BJ (cell line): ENCODE results near the gene CCNT2. TPM values are rescaled to one million over a fixed set of nuclear protein-coding genes. Genes with fewer than 3 reads are reported as not detected.
"Not testable (repeated sequence)": the region's sequence is repeated elsewhere in the genome, so short reads cannot be mapped to it uniquely, and the experiment has no call there.

Experiments used
- CTCF ChIA-PET: fragments of 350-600 bp; formaldehyde crosslinking; extraction: SDS; loops from one replicate; lab custom pipeline; 2021; ENCODE audit warnings: antibody characterized with exemption, inconsistent platforms; lab: Yijun Ruan, JAX
- POLR2A ChIA-PET: fragments of 300-600 bp; sonication (Branson Sonifier 250); formaldehyde crosslinking; extraction: SDS; loops from one replicate; lab custom pipeline; 2021; ENCODE audit warnings: antibody characterized with exemption; lab: Charles Lee
- DNase-seq: peaks from one replicate; pipeline ENCODE4 v3.0.0-alpha.2; 2011; ENCODE audit warnings: low read depth
- H3K27me3 ChIP-seq: 2 replicates; pipeline ENCODE4 v1.6.0; 2011; ENCODE audit warnings: low read length; ENCODE audit not compliant: control insufficient read depth, insufficient read depth
- H3K36me3 ChIP-seq: 2 replicates; pipeline ENCODE4 v1.5.1; 2011; ENCODE audit warnings: low read length; ENCODE audit not compliant: control insufficient read depth, insufficient read depth
- H3K4me3 ChIP-seq: 2 replicates; pipeline ENCODE4 v1.5.1; 2011; ENCODE audit warnings: low read depth, mild to moderate bottlenecking, control low read depth, low read length
- CTCF ChIP-seq: IDR thresholded peaks from 2 replicates; pipeline ENCODE4 v1.5.1; 2011; ENCODE audit warnings: low read depth, mild to moderate bottlenecking, control low read depth, inconsistent platforms, low read length, moderate library complexity; ENCODE audit not compliant: insufficient read depth
- polyA plus RNA-seq: library from polyadenylated mRNA; depleted of rRNA; stranded (reverse); fragments of >200 nt; gene quantifications from 2 replicates; pipeline ENCODE4 v1.2.3, GENCODE V29; 2011

Gene CCNT2
- polyA plus RNA-seq, 1 experiment: 9.1 TPM

GRCh38 chr2:134976074-134976702, 57.6 kb downstream of the CCNT2 start:
- H3K4me3 ChIP-seq: no peak overlapping the region
- no peaks in the 10 kb centered on the region for H3K36me3 ChIP-seq
- no peak for DNase-seq
- H3K27me3 ChIP-seq: no peaks in the 10 kb centered on the region; the same call in 1 of the 2 replicates
- ChIA-PET POLR2A (no interaction called here), CTCF (no interaction called here)
- TF ChIP-seq CTCF: no peak

- H3K36me3 ChIP-seq, CTCF ChIA-PET, H3K27me3 ChIP-seq, POLR2A ChIA-PET, DNase-seq, H3K4me3 ChIP-seq: not testable (repeated sequence)
Observed at GRCh38 chr2:134977104-134977503, 58.5 kb downstream of the CCNT2 start.

GRCh38 chr2:134979221-134979620, 60.6 kb downstream of the CCNT2 start:
- ChIA-PET CTCF (interaction anchor here (1.2 kb wide), 1 partner anchor 9 kb away, joined by 4 read pairs; no protein-coding TSS in a partner anchor), POLR2A (no interaction called here)
- no peak for TF ChIP-seq CTCF

GRCh38 chr2:134980639-134981038, 62.0 kb downstream of the CCNT2 start:
- H3K36me3 ChIP-seq: no peaks in the 10 kb centered on the region
- ChIA-PET POLR2A (no interaction called here), CTCF (no interaction called here)
- DNase-seq: no peak
- no peaks in the 10 kb centered on the region; the same call in 1 of the 2 replicates for H3K27me3 ChIP-seq
- TF ChIP-seq CTCF: no peak
- no peak overlapping the region for H3K4me3 ChIP-seq

More at GRCh38 chr2:134979221-134979620, 60.6 kb downstream of the CCNT2 start:
- no peaks in the 10 kb centered on the region; the same call in 1 of the 2 replicates for H3K27me3 ChIP-seq
- no peak overlapping the region for H3K4me3 ChIP-seq
- no peaks in the 10 kb centered on the region for H3K36me3 ChIP-seq
- no peak for DNase-seq

GRCh38 chr2:134982603-134983002, 64.0 kb downstream of the CCNT2 start:
- no peak for DNase-seq
- CTCF ChIA-PET: no interaction called here
- Histone ChIP-seq H3K27me3 (peaks cover 2% of the 10 kb centered on the region; the same call in 1 of the 2 replicates), H3K4me3 (no peak overlapping the region), H3K36me3 (no peaks in the 10 kb centered on the region)
- POLR2A ChIA-PET: interaction anchor here (0.7 kb wide), 1 partner anchor 12 kb away, joined by 3 read pairs; no protein-coding TSS in a partner anchor
- TF ChIP-seq CTCF: no peak
